WTC11 (cell line): Measurements from ENCODE around the gene RUSF1. TPM values are rescaled to one million over a fixed set of nuclear protein-coding genes. Genes with fewer than 3 reads are reported as not detected.
A peak's percentile ranks its signal among the peaks of the same experiment; 100 is the strongest.

Source experiments
- ATAC-seq: fragments of 200-7000 bp; cut with Tn5 transposase; 2 replicates; pipeline ENCODE4 v1.10.0; 2021; ENCODE audit warnings: mild to moderate bottlenecking, moderate library complexity
- CTCF ChIA-PET: fragments of 300-600 bp; sonication (Branson Sonifier 250); formaldehyde crosslinking; loops from one replicate; lab custom pipeline; 2021; ENCODE audit warnings: antibody characterized with exemption; lab: Charles Lee
- POLR2A ChIA-PET: fragments of 350-600 bp; sonication (Branson Sonifier 250); formaldehyde crosslinking; loops from one replicate; lab custom pipeline; 2021; ENCODE audit warnings: antibody characterized with exemption; lab: Charles Lee
- DNase-seq: peaks from one replicate; pipeline ENCODE4 v3.0.0; 2021; ENCODE audit warnings: low spot score
- H3K27ac Mint-ChIP-seq: 2 replicates; pipeline ENCODE4 v1.8.0; 2021; ENCODE audit warnings: mixed read lengths
- H3K27me3 Mint-ChIP-seq: 2 replicates; pipeline ENCODE4 v1.8.0; 2021; ENCODE audit warnings: low read depth, mild to moderate bottlenecking, moderate library complexity, mixed read lengths
- H3K36me3 Mint-ChIP-seq: 2 replicates; pipeline ENCODE4 v1.8.0; 2021; ENCODE audit warnings: mixed read lengths
- H3K4me1 Mint-ChIP-seq: 2 replicates; pipeline ENCODE4 v1.8.0; 2022; ENCODE audit warnings: mixed read lengths
- H3K4me3 Mint-ChIP-seq: 2 replicates; pipeline ENCODE4 v1.8.0; 2021; ENCODE audit warnings: mild to moderate bottlenecking, moderate library complexity, mixed read lengths
- H3K9me3 Mint-ChIP-seq: 2 replicates; pipeline ENCODE4 v1.8.0; 2021; ENCODE audit warnings: mixed read lengths
- ATF3 ChIP-seq: sonication (generic); formaldehyde crosslinking; conservative IDR thresholded peaks from 2 replicates; pipeline ENCODE4 v1.8.1; 2022; ENCODE audit warnings: mild to moderate bottlenecking, missing genetic modification reagents
- E2F1 ChIP-seq: sonication (generic); formaldehyde crosslinking; IDR thresholded peaks from 2 replicates; pipeline ENCODE4 v1.8.0; 2022; ENCODE audit warnings: mild to moderate bottlenecking, missing genetic modification reagents
- E2F4 ChIP-seq: sonication (generic); formaldehyde crosslinking; IDR thresholded peaks from 2 replicates; pipeline ENCODE4 v1.8.1; 2022; ENCODE audit warnings: low read depth, mild to moderate bottlenecking, moderate library complexity, missing genetic modification reagents, borderline replicate concordance
- FOXJ3 ChIP-seq: sonication (generic); formaldehyde crosslinking; IDR thresholded peaks from 2 replicates; pipeline ENCODE4 v1.9.0; 2021; ENCODE audit warnings: missing genetic modification reagents, mild to moderate bottlenecking, borderline replicate concordance
- FOXP4 ChIP-seq: sonication (generic); formaldehyde crosslinking; IDR thresholded peaks from 2 replicates; pipeline ENCODE4 v1.8.0; 2022; ENCODE audit warnings: mild to moderate bottlenecking, missing genetic modification reagents
- HMGA2 ChIP-seq: fragments of 250-450 bp; sonication (Bioruptor Pico); IDR thresholded peaks from 2 replicates; pipeline ENCODE4 v1.4.0; 2021; ENCODE audit warnings: mild to moderate bottlenecking, moderate library complexity
- IRF2 ChIP-seq: sonication (generic); formaldehyde crosslinking; IDR thresholded peaks from 2 replicates; pipeline ENCODE4 v1.8.0; 2022; ENCODE audit warnings: low read depth, missing genetic modification reagents, borderline replicate concordance
- JAZF1 ChIP-seq: fragments of 250-450 bp; sonication (Bioruptor Pico); IDR thresholded peaks from 2 replicates; pipeline ENCODE4 v1.9.0; 2021; ENCODE audit warnings: moderate library complexity, mild to moderate bottlenecking, inconsistent platforms
- KAT7 ChIP-seq: sonication (generic); formaldehyde crosslinking; IDR thresholded peaks from 2 replicates; pipeline ENCODE4 v1.8.1; 2023; ENCODE audit warnings: missing genetic modification reagents, mild to moderate bottlenecking, borderline replicate concordance
- OVOL2 ChIP-seq: fragments of 250-450 bp; sonication (Bioruptor Pico); IDR thresholded peaks from 2 replicates; pipeline ENCODE4 v1.9.0; 2021; ENCODE audit warnings: mild to moderate bottlenecking, borderline replicate concordance
- PRDM15 ChIP-seq: sonication (generic); formaldehyde crosslinking; IDR thresholded peaks from 2 replicates; pipeline ENCODE4 v1.8.0; 2022; ENCODE audit warnings: missing genetic modification reagents
- RELA ChIP-seq: sonication (generic); formaldehyde crosslinking; IDR thresholded peaks from 2 replicates; pipeline ENCODE4 v1.8.1; 2022; ENCODE audit warnings: missing genetic modification reagents, mild to moderate bottlenecking, borderline replicate concordance
- RORB ChIP-seq: fragments of 250-450 bp; sonication (Bioruptor Pico); IDR thresholded peaks from 2 replicates; pipeline ENCODE4 v1.9.0; 2021; ENCODE audit warnings: mild to moderate bottlenecking
- SP1 ChIP-seq: sonication (generic); formaldehyde crosslinking; conservative IDR thresholded peaks from 2 replicates; pipeline ENCODE4 v1.8.1; 2022; ENCODE audit warnings: missing genetic modification reagents
- STAT6 ChIP-seq: sonication (generic); formaldehyde crosslinking; conservative IDR thresholded peaks from 2 replicates; pipeline ENCODE4 v1.8.1; 2023; ENCODE audit warnings: mild to moderate bottlenecking, low read depth, missing genetic modification reagents, moderate library complexity
- ZBTB21 ChIP-seq: sonication (generic); formaldehyde crosslinking; IDR thresholded peaks from 2 replicates; pipeline ENCODE4 v1.8.1; 2023; ENCODE audit warnings: mild to moderate bottlenecking, missing genetic modification reagents, borderline replicate concordance
- ZNF121 ChIP-seq: sonication (generic); formaldehyde crosslinking; IDR thresholded peaks from 2 replicates; pipeline ENCODE4 v1.8.0; 2023; ENCODE audit warnings: missing genetic modification reagents
- ZNF219 ChIP-seq: sonication (generic); formaldehyde crosslinking; IDR thresholded peaks from 2 replicates; pipeline ENCODE4 v1.8.0; 2023; ENCODE audit warnings: missing genetic modification reagents, mild to moderate bottlenecking, borderline replicate concordance
- ZNF263 ChIP-seq: sonication (generic); formaldehyde crosslinking; IDR thresholded peaks from 2 replicates; pipeline ENCODE4 v1.8.1; 2022; ENCODE audit warnings: low read depth, mild to moderate bottlenecking, moderate library complexity, missing genetic modification reagents
- ZNF396 ChIP-seq: fragments of 250-450 bp; sonication (Bioruptor Pico); IDR thresholded peaks from 2 replicates; pipeline ENCODE4 v1.8.0; 2021; ENCODE audit warnings: mild to moderate bottlenecking, moderate library complexity, borderline replicate concordance
- ZNF423 ChIP-seq: fragments of 250-450 bp; sonication (Bioruptor Pico); IDR thresholded peaks from 2 replicates; pipeline ENCODE4 v2.1.2; 2022; ENCODE audit warnings: mild to moderate bottlenecking, moderate library complexity
- total RNA-seq: library from RNA; stranded (reverse); gene quantifications from 3 replicates; pipeline ENCODE4 v1.2.3, GENCODE V29; 2021

Gene RUSF1
- total RNA-seq, 1 experiment from 2014 or later: 35.9 TPM

GRCh38 chr16:31513884-31514283 lies 5.7 kb upstream of the RUSF1 start:
- no peak overlapping the region for H3K27ac Mint-ChIP-seq
- no peak for DNase-seq
- H3K27me3 Mint-ChIP-seq: peaks cover 17% of the 10 kb centered on the region
- ChIA-PET CTCF (interaction anchor here (0.6 kb wide), 1 partner anchor 199 kb away, joined by 3 read pairs; a partner anchor contains a TSS), POLR2A (no interaction called here)
- ATAC-seq: no peak
- peaks cover 19% of the 10 kb centered on the region for H3K36me3 Mint-ChIP-seq
- peaks cover 27% of the 10 kb centered on the region for H3K9me3 Mint-ChIP-seq
- H3K4me3 Mint-ChIP-seq: no peak overlapping the region
- TF ChIP-seq FOXJ3 (CRISPR knock-in tag) (no peak), ZNF423 (CRISPR knock-in tag) (no peak), SP1 (CRISPR knock-in tag) (no peak), PRDM15 (no peak), RELA (no peak), JAZF1 (CRISPR knock-in tag) (no peak), ZNF396 (CRISPR knock-in tag) (no peak), ZNF121 (CRISPR knock-in tag) (no peak), ZNF263 (CRISPR knock-in tag) (no peak), HMGA2 (no peak), ZNF219 (CRISPR knock-in tag) (no peak), OVOL2 (CRISPR knock-in tag) (no peak), KAT7 (CRISPR knock-in tag) (no peak), ZBTB21 (CRISPR knock-in tag) (no peak), ATF3 (CRISPR knock-in tag) (no peak)
- H3K4me1 Mint-ChIP-seq: peaks cover 5% of the 10 kb centered on the region

- Mint-ChIP-seq H3K27ac (no peak overlapping the region), H3K27me3 (peaks cover 17% of the 10 kb centered on the region)
- POLR2A ChIA-PET: no interaction called here
- no peak for DNase-seq
- ATAC-seq: no peak
- TF ChIP-seq KAT7 (CRISPR knock-in tag): no peak
- TF ChIP-seq, all 79 proteins: peak for 0
- peaks cover 10% of the 10 kb centered on the region for H3K4me1 Mint-ChIP-seq
- H3K36me3 Mint-ChIP-seq: peaks cover 18% of the 10 kb centered on the region
- CTCF ChIA-PET: no interaction called here
- H3K4me3 Mint-ChIP-seq: no peak overlapping the region
- H3K9me3 Mint-ChIP-seq: peaks cover 25% of the 10 kb centered on the region
Observed at GRCh38 chr16:31513126-31513525, 4.9 kb upstream of the RUSF1 start.

- ATAC-seq: no peak
- Mint-ChIP-seq H3K36me3 (no peaks in the 10 kb centered on the region), H3K27ac (peak overlapping the region; percentile 87), H3K9me3 (0 out of 2 replicates have a peak, but pooled peaks cover 4% of the 10 kb centered on the region), H3K4me1 (peaks cover 18% of the 10 kb centered on the region), H3K27me3 (peaks cover 9% of the 10 kb centered on the region), H3K4me3 (peak overlapping the region; percentile 92)
- POLR2A ChIA-PET: interaction anchor here (0.7 to 1.0 kb wide), 4 partner anchors 16 to 204 kb away, joined by 3 to 7 read pairs (median 6); a partner anchor contains a TSS
- no peak for DNase-seq
- CTCF ChIA-PET: interaction anchor here (0.8 to 1.3 kb wide), 5 partner anchors 20 to 206 kb away, joined by 3 to 9 read pairs (median 4); no protein-coding TSS in a partner anchor
- TF ChIP-seq FOXP4 (CRISPR knock-in tag) (no peak), ZNF219 (CRISPR knock-in tag) (no peak), ZNF263 (CRISPR knock-in tag) (no peak), IRF2 (CRISPR knock-in tag) (no peak), E2F1 (no peak), E2F4 (CRISPR knock-in tag) (no peak), KAT7 (CRISPR knock-in tag) (no peak), RORB (CRISPR knock-in tag) (no peak), STAT6 (CRISPR knock-in tag) (no peak)
Observed at GRCh38 chr16:31508706-31509195, 560 bp upstream of the RUSF1 start.
